Gastroesophageal sphincter (tissue), 3 donors: Measurements from ENCODE around the gene TMEM245.

Experiments
- POLR2A ChIP-seq, 2 donors: fragments of 450-650 bp; IDR thresholded peaks; one replicate each; pipeline ENCODE4 v1.6.1; 2017; ENCODE audit warnings: antibody characterized with exemption in 2 of 2, mild to moderate bottlenecking in 2 of 2, moderate library complexity in 1 of 2
- POLR2AphosphoS5 ChIP-seq: sonication (generic); formaldehyde crosslinking; IDR thresholded peaks from one replicate; pipeline ENCODE4 v1.6.1; 2017; ENCODE audit warnings: antibody characterized with exemption
- TF ChIP-seq, protein P1 (sequence below), 4 experiments: fragments of 200-600 bp in 2 of 4; fragments of 450-650 bp in 2 of 4; sonication (generic) in 1 of 4; IDR thresholded peaks; one replicate each; pipeline ENCODE4 v1.5.1; 2017 to 2019; ENCODE audit warnings: antibody characterized with exemption in 4 of 4, mild to moderate bottlenecking in 2 of 4, moderate library complexity in 2 of 4

DNA sequence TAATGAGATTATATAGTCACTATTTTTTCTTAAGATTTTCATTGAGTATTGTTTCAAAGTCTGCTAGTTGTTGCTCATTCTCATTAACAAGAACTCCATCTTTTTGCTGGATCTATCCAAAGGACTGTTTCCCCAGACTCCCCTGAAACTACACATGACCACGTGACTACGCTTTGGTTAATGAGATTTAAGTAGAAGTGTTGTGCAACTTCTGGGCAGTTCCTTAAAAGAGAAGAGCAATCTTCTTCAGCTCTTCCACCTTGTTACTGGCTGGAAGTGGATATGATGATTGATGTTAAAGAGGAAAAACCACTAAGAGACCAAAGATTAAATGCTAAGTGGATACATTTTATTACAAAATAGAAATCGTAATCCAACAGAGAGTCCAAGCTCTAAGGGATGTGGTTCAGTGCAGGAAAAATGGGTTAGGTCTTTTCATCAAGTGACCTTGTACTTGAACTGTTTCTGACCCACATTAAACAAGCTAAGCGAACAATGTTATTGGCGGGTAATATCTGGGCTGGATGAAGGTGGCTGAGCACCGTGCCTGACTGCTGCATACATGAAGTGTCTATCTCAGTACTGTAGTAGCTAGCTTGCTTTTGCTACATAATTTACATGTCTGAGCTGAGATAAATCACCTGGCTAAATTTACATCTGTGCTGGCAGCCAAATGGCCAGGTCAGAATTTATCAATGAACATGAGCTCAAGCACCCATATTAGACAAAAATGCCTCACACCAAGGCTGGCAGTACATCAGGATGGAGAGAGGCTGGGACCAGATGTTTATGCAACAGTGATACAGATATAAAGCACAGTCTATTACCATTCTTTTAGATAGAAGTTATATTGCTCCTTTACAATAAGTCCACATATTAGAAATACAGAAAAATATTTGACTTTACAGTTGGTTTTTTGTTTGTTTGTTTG, 98.9 kb downstream of the TMEM245 start:
- TF ChIP-seq POLR2A (IDR thresholded peaks at IDR 0.05) (no peak), POLR2AphosphoS5 (no peak)
- TF ChIP-seq, protein P1, sequence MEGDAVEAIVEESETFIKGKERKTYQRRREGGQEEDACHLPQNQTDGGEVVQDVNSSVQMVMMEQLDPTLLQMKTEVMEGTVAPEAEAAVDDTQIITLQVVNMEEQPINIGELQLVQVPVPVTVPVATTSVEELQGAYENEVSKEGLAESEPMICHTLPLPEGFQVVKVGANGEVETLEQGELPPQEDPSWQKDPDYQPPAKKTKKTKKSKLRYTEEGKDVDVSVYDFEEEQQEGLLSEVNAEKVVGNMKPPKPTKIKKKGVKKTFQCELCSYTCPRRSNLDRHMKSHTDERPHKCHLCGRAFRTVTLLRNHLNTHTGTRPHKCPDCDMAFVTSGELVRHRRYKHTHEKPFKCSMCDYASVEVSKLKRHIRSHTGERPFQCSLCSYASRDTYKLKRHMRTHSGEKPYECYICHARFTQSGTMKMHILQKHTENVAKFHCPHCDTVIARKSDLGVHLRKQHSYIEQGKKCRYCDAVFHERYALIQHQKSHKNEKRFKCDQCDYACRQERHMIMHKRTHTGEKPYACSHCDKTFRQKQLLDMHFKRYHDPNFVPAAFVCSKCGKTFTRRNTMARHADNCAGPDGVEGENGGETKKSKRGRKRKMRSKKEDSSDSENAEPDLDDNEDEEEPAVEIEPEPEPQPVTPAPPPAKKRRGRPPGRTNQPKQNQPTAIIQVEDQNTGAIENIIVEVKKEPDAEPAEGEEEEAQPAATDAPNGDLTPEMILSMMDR (IDR thresholded peaks at IDR 0.05) = no peak
